Measurements from ENCODE around the gene COL5A2.

- TF ChIP-seq CTCF (IDR thresholded peaks at IDR 0.05) = no peak
- no peak for TF ChIP-seq POLR2A (IDR thresholded peaks at IDR 0.05)
These were observed 119.4 kb downstream of the COL5A2 start for GRCh38 chr2:189060096-189060642.

Data from adrenal gland (tissue), 5 donors.